GM12874 (cell line): Measurements from ENCODE around the gene MYO9B.

Source experiments
- TF ChIP-seq, protein P1 (sequence below): IDR thresholded peaks from 2 replicates; pipeline ENCODE4 v1.5.1; 2011; ENCODE audit warnings: low read depth, mild to moderate bottlenecking, control low read depth, low read length, moderate library complexity; ENCODE audit not compliant: insufficient read depth

The MYO9B gene

DNA sequence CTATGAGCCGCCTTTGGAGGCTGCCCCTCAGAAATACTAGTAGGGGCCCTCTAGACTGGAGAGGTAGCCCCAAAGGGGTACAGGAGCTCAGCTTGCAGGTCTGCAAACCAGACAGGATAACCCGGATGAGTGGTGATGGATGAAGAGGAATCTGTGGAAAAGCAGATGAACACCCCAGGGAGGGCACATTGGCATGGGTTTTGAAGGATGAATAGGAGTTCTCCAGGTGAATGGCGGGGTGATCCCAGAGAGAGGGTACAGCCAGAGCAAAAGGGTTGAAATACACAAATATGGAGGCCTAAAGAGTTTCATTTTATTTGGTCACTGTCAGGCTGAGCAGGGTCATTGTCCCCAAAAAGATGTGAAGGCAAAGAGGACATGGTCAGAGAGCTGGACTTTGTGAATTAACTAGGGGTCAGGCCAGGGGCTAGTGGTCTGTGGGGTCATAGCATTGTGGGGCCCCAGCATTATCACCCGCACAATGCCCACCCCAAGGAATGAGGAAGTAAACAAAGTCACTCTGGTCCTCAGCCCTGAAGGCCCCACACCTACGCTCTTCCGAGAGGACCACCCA is 165.3 kb downstream of the MYO9B start:
- TF ChIP-seq, protein P1, sequence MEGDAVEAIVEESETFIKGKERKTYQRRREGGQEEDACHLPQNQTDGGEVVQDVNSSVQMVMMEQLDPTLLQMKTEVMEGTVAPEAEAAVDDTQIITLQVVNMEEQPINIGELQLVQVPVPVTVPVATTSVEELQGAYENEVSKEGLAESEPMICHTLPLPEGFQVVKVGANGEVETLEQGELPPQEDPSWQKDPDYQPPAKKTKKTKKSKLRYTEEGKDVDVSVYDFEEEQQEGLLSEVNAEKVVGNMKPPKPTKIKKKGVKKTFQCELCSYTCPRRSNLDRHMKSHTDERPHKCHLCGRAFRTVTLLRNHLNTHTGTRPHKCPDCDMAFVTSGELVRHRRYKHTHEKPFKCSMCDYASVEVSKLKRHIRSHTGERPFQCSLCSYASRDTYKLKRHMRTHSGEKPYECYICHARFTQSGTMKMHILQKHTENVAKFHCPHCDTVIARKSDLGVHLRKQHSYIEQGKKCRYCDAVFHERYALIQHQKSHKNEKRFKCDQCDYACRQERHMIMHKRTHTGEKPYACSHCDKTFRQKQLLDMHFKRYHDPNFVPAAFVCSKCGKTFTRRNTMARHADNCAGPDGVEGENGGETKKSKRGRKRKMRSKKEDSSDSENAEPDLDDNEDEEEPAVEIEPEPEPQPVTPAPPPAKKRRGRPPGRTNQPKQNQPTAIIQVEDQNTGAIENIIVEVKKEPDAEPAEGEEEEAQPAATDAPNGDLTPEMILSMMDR: no peak

DNA sequence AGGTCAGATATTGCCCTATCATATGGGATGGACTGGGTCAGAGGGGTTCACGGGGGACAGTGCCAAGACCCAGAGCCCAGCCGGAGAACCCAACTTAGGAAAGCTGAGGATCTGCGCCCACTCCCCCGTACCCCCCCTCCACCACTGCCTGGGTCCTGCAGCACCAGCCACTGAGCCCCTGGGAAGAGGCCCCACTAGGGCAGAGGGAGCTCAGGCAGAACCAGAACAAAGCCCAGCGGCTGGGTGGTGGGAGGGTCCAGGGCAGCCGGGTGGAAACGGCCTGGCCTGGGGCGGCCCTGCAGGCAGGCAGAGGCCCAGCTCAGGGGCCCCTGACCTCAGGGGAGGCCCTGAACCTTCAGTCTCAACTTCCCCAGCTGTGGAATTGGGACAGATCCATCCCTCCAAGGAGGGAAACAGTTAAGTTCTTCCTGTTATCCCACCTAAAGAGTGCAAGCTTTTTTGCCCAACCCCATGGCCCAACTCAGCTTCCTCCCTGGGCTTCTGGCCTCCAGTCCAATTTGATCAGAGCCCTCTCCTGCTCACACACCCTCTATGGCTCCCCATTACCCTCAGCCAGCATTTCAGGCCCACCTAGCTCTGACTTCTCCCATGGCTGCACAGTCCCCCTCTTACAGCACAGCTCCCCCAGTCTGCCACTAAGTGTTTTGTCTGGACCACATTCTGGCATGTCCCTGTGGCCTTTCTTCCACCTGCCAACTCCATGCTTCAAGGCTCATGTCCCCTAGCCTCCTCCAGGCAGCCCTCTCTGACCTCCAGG is 167.0 kb downstream of the MYO9B start:
- TF ChIP-seq, protein P1: no peak

DNA sequence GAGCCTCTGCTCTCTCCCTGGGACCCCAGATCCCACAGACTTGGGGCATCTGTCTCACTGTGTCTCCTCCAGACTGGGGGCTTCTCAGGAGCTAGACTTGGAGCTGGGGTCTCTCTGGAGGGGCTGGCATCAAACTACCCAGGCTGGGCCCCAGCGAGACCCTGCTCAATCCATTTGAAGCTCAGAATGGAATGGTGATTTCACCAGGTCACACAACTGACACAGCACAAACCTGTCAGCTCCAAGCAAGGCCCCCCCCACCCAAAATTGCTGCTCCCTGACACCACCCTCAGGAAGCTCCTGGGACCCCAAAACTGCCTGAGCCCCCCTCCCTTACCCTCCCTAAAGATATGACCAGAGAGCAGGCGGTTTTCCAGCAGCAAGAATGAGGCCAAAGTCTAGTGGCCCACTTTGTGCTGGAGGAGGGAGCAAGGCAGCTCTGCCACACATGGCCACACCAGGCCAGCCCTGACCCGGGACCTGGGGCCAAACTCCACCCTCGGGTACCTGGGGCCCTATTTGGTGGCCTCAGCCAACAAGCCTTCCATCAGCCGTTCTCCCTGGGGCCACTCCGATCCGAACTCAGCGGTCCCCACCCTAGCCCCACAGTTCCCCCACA is 167.7 kb downstream of the MYO9B start:
- TF ChIP-seq, protein P1: no peak

DNA sequence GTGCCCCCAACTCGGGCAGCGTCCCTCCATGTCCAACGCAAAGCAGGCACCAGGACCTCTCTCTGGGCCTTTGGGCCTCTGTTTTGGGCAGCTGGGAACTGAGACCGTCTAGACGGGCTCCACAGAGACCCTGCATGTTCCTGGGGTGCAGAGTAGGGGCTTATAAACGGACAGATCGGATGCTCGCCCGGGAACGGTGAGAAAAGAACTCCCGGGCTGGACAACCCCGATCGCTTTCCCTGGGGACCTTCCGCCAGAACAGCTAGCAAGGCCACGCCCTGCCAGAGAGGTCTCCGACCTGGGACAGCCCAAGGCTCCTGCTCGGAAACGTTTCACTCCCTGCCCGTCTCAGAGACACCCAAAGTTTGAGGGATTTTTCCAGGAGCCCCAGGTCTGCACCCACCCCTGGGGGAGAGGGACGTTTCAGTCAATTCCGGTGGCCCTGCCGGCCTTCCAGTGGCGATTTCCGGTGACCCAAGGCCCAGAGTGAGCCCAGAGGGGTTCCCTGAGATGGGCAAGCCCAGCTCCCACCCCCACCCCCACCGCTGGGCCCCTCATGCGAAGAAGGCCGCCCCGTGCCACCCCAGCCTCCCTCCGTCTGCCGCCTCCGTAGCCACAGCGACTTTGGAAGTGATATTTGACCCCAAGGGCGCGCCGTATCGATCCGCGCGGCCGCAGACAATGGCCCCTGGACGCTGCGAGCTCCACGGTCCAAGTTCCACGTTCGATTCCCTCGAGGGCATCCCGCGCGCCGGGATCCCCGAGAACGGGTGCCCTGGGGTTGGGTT is 168.4 kb downstream of the MYO9B start:
- TF ChIP-seq, protein P1: no peak

DNA sequence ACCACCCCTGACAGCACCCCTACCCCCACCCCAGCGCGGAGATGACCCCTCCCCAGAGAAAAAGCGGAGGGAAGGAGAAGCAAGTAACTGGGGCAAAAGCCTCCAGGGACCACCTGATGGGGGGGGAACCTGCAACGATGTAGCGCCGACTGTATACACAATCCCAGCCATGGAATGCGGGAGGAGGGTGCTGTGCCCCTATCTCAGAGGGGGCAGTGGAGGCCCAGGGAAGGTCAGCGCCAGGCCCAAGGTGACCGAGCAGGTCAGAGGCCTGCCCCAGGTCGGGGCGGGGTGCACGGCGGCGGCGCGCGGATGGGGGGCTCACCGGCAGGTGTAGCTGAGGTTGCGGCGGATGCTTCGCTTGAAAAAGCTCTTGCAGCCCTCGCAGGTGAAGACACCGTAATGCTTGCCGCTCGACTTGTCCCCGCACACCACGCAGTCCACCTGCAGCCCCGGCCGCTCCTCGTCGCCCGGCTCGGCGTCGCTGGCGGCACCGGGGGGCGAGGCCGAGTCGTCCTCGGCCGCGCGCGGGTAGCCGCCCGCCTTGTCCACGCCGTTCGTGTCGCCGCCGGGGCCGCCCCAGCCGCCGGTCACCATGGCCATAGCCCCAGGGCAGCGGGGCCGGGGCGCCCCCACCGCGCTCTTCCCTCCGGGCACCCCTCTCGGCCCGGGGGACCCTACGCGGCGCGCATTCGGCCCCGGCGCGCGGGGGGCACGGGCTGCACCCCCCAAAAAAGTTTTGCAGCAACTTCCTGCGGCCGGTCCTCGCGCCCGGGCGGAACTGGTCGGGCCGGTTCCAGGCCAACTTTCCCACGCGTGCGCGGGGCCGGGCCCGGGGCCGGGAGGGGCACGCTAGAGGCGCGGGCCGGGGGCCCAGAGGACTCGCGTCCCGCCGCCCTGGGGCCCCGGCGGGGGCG is 169.3 kb downstream of the MYO9B start:
- TF ChIP-seq, protein P1: no peak

DNA sequence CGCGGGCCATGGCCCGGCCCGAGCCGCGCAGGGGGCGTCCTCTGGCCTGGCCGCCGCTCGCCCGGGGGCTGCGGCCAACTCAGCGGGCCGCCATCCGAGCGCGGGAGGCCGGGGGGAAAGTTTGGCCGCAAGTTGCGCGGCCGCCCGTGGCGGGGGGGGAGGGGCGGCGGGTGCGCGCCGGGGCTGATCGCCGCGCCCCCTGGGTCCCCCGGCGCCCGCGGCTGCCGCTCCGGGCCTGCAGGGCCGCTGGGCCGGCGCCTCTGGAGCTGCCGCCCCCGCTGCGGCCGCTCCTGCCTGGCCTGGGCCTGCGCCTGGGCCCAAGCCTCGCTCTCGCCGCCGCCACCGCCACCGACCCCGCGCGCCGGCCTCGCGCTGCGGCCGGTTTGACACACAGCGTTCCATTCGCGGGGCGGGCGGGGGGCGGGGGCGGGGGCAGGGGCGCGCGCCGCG is 170.0 kb downstream of the MYO9B start, which contains the start of gene NR2F6:
Gene NR2F6, minus strand, starts transcription at position 385 of the 450 bp plus-strand sequence. CDS start 699 bp downstream, outside the sequence.
- TF ChIP-seq, protein P1: no peak
